CD4-positive, alpha-beta T cell treated with Interleukin-2 at 100 ng/mL for 4 hours (primary cell): ENCODE results near the gene CMC2.

ENCODE experiments used
- DNase-seq: peaks from one replicate; pipeline ENCODE4 v3.0.0-alpha.2; 2020; ENCODE audit warnings: low spot score

The CMC2 gene

GRCh38 chr16:81006813-81007695 lies at the start of gene CMC2, which contains the start of gene CENPN:
Gene CMC2 (minus strand): TSS chr16:81006885. CDS start chr16:80997394, 9,491 bp downstream.
Gene CENPN (plus strand): TSS chr16:81007214. CDS start chr16:81011940, 4,726 bp downstream.
- DNase-seq: peak; percentile 99

DNA sequence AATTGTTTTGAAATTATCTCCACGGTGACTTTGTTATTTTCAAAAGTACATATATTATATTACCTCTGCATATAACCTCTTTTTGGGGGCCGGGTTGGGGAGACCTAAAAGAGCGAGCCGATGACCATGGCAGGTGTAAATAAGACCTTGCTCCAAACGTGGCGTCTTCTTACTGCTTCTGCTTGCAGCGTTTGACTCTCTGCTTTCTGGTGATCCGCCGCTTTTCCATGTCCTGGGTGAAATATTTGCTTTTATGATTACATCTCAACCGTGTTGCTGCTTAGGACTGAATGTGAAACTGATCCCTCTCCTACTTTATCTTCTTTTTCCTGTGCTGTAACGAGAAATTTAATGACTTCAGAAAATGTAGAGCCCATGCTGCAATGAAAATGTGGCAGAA lies 47.1 kb upstream of the CMC2 start:
- no peak for DNase-seq

DNA sequence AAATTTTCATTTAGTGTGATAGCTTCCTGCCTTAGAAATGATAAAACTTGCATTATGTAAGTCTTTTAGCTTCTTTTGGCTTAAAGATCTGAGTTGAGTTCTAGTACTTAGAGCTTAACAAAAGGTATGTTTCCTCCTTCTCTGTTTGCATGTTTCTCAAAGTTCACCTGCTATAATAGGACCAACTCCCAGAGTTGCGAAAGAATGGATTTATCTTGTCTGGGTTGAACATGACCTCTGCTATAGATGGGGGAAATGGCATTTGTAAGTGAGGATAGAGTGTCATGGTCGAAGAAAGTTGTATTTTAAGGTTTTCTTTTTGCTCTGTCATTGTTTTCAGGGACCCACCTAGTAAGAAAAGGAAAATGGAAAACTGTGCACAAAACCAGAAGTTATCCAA lies 36.1 kb upstream of the CMC2 start:
- DNase-seq: no peak

- no peak for DNase-seq
Observed at GRCh38 chr16:81041696-81042095, 35.0 kb upstream of the CMC2 start.

DNA sequence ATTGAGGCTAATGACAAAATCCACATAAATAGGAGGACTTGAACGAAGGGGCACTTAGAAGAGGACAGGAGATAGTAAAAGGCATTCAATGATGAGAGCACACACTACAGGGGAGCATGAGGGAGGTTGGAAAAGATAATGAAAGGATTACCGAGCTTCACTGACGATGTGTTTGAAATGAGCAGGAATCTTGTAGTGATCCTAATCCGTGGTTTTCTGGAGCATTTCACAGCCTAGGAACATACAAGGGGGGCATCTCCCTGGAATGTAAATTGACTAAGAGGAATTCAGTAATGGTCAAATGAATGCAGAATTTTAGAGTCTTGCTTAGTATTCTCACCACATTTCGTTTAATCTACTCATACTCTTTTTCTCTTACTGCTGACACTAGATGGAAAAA lies 34.2 kb upstream of the CMC2 start:
- DNase-seq: no peak

- no peak for DNase-seq
Observed at GRCh38 chr16:81040131-81040530, 33.4 kb upstream of the CMC2 start.

DNA sequence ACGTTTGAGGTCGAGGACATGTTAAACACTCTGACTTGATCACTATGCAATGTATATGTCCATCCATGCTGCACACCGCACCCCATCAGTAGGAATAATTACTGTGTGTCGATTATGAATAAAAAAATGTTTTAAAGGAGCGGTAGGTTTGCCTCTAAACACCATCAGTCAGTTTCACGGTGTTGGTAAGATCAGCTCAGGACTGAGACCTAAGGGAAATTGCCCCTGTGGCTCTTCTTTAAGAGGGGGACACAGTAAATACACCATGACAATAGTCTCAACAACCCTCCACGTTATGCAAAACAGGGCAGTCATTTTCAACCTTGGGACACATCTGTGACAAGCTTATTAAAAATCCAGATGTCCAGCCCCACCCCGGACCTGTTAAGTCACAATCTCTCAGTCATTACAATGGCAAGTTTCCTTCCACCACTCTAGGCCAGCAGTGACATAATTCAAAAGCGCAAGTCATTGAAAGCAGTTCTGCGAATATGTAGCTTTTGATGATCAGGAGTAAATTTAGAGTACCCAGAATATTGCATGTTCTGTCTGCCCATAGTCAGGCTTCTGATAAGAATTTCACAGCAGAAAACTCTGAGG lies 30.2 kb upstream of the CMC2 start:
- no peak for DNase-seq

- DNase-seq: peak; percentile 36
Observed at GRCh38 chr16:81035975-81036750, 29.5 kb upstream of the CMC2 start.

DNA sequence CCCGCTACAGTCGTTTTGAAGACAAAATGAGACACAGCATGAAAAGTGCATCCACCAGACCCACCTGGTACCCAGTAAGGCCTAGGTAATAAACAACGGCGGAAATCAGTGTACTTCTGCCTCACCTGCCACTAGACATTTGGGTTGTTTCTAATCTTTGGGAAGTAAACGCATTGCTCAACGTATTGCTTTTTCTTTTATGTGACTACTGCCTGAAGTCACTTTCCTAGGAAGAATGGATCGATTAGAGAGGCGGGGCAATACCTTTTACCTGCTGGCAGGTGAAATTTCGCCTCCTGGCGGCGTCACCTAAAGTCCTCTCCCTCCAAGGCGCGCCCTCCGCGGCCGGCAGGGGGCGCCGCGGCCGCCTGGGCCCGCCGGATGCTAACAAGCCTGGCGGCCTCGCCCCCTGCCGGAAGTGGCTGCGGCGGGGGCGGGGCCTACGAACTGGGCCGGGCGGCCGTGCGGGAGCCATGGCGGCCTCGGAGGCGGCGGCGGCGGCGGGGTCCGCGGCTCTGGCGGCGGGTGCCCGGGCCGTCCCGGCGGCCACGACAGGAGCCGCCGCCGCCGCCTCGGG lies 28.8 kb upstream of the CMC2 start, which contains the start of gene ATMIN:
Gene ATMIN (plus strand): TSS at position 445 of the 577 bp plus-strand sequence. CDS start 29 bp downstream, at position 474.
- DNase-seq: peak; percentile 89

DNA sequence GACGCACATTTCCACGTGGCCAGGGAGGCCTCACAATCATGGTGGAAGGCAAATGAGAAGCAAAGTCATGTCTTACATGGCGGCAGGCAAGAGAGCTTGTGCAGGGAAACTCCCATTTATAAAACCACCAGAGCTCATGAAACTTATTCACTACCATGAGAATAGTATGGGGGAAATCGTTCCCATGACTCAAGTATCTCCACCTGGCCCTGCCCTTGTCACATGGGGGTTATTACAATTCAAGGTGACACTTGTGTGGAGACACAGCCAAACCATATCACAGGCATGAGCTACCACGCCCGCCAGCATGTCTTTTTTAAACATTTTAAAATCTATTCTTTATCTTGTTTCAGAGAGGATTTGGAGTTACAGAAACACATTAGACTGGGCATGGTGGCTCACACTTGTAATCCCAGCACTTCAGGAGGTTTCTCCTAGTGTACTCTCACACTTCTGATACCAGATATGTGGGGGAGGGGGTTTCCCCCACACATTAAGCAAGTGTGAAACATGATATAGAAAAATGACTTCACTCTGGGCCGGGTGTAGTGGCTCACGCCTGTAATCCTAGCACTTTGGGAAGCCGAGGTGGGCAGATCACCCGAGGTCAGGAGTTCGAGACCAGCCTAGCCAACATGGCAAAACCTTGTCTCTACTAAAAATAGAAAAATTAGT lies 23.4 kb upstream of the CMC2 start:
- no peak for DNase-seq

DNA sequence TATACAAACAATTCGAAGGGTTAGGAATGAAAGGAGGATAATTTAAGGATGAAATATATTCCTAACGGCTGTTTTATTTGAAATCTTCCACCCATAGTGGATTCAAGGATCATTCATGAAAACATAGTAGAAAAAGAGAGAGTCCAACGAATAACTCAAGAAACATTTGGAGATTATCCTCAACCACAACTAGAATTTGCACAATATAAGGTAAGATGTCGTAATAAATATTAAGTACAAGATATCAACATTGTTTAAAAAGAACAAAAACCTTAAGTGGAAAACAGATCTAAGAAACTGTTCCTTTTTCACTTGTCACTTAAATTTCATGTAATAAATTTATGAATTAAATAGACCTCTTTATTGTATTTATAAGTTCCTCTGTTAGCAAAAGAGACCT lies 19.7 kb upstream of the CMC2 start:
- no peak for DNase-seq

DNA sequence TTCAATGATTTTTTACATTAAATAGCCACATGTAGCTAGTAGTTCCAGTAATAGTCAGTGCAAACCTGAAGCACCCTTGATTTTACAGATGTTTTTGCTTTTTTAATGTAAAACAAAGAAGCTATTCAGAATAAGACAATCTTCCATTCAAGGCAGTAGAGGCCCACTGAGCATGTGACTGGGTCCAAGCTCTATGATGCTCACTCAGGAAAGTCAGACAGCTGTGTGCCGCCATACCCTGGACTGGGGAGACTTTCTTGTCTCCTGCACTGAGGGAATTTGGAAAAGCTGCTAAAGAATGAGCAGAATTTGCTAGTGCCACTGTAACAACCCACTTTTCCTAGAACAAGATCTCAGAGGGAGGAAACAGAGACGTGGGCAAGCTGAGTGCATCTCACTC lies 11.8 kb upstream of the CMC2 start:
- DNase-seq: no peak

GRCh38 chr16:81014672-81015071 lies 8.0 kb upstream of the CMC2 start:
- no peak for DNase-seq

DNA sequence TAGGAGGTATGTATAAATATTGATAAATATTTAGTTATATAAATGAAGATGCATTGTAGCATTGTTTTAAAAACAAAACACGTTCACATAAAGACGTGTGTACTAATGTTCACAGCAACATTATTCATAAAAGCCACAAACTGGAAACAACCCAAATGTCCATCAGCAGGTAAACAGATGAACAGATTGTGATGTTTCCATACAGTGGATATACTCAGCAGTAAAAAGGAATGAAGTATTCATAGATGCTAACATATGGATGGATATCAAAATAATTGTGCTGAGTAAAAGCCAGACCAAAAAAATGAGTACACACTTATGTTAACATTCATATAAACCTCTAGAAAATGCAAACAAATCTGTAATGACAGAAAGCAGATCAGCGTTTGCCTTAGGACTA lies 6.3 kb upstream of the CMC2 start:
- no peak for DNase-seq

GRCh38 chr16:81008505-81008789 lies 1.8 kb upstream of the CMC2 start:
- DNase-seq: no peak

GRCh38 chr16:81006211-81006812 lies 373 bp downstream of the CMC2 start:
- DNase-seq: peak; percentile 67

DNA sequence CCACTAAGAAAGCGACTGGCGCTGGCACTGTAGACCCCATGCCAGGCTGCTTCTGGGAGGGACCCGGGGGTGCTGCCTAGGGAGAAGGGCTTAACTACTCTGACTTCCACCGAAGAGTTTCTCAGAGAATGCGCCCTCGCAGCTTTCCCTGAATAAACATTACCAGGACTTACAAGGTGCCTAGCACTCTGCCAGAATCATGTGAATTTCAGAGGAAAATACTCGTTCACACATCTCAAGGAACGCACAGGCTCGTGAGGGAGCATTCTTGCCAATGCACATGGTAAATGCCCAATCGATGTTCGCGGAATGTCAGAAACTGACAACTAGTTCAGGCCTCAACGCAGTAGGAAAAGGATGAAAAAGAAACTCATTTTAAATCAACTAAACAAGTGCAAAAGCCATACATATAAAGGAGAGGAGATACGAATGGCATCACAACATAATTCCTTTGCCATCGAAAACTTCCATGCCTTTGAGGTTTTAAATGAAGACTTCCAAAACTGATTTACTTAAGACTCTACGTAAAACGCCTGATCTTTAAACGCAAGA lies 999 bp downstream of the CMC2 start:
- no peak for DNase-seq

- peak; percentile 81 for DNase-seq
Observed at GRCh38 chr16:81004646-81005353, 1.9 kb downstream of the CMC2 start.

DNA sequence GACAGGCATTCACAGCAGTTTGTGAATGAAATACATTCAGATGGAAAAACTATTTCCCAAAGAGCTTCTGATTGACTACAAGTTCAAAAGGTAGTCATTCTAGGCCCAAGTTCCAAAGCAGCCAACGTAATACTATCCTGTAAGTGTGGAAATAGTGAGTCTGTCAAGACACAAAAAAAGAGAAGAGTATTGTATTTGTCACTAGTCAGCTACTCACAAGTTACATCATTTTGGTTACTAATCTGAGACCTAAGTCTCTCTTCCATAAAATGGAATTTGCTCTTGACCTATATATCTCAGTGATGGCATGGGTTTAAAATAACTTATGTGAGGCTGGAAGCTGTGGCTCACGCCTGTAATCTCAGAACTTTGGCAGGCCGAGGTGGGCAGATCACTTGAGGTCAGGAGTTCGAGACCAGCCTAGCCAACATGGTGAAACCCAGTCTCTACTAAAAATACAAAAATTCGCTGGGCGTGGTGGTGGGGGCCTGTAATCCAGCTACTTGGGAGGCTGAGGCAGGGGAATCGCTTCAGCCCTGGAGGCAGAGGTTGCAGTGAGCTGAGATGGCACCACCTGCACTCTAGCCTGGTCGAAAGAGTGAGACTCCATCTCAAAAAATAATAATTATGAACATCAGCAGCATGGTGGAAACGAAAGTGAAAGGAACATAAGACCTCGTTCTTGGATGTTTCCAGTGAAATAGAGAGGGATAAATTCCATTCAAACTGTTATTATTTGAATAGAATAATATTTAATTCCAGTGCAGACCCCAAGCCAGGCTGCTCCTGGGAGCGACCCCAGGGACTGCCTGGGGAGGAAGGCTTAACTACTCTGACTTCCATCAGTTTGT lies 2.9 kb downstream of the CMC2 start:
- no peak for DNase-seq

- no peak for DNase-seq
Observed at GRCh38 chr16:81003064-81003463, 3.6 kb downstream of the CMC2 start.
